Panc1 (cell line): Measurements from ENCODE around the gene MBD5. TPM values are rescaled to one million over a fixed set of nuclear protein-coding genes. Genes with fewer than 3 reads are reported as not detected.

ENCODE experiments used
- ATAC-seq: fragments of 200-7000 bp; cut with Tn5 transposase; 2 replicates; pipeline ENCODE4 v1.9.1; 2020; ENCODE audit warnings: mild to moderate bottlenecking, moderate library complexity
- BruUV-seq: library from RNA; stranded (reverse); fragments of 400-500 nt; replicated peaks from 2 replicates; lab custom pipeline; 2021; lab: Mats Ljungman, UMichigan
- CTCF ChIA-PET: fragments of 300-600 bp; sonication (Branson Sonifier 250); formaldehyde crosslinking; loops from one replicate; lab custom pipeline; 2022; ENCODE audit warnings: antibody characterized with exemption; lab: Charles Lee
- POLR2A ChIA-PET: fragments of 300-600 bp; sonication (Branson Sonifier 250); formaldehyde crosslinking; loops from one replicate; lab custom pipeline; 2022; ENCODE audit warnings: antibody characterized with exemption; lab: Charles Lee
- DNase-seq: peaks from one replicate; pipeline ENCODE4 v3.0.0-alpha.2; 2010; ENCODE audit warnings: low read depth, low spot score
- H3K27ac ChIP-seq: 2 replicates; pipeline ENCODE4 v1.5.1; 2011; ENCODE audit warnings: mild to moderate bottlenecking, low read length, inconsistent platforms
- H3K27me3 ChIP-seq: fragments of 200-500 bp; sonication (Bioruptor generic); 2 replicates; pipeline ENCODE4 v1.6.0; 2014; ENCODE audit warnings: low read length, inconsistent platforms; ENCODE audit not compliant: control insufficient read depth, insufficient read depth
- H3K36me3 ChIP-seq: fragments of 200-500 bp; sonication (Bioruptor generic); 2 replicates; pipeline ENCODE4 v1.5.1; 2014; ENCODE audit warnings: inconsistent platforms, mild to moderate bottlenecking, low read length, moderate library complexity; ENCODE audit not compliant: control insufficient read depth, insufficient read depth
- H3K4me1 ChIP-seq: 2 replicates; pipeline ENCODE4 v1.5.1; 2011; ENCODE audit warnings: inconsistent platforms, mild to moderate bottlenecking, low read length, moderate library complexity; ENCODE audit not compliant: control insufficient read depth, insufficient read depth
- H3K4me3 ChIP-seq, 2 experiments: 2 replicates each; pipeline ENCODE4 v1.5.1; 2011 to 2012; ENCODE audit warnings: low read depth in 2 of 2, low read length in 2 of 2, mild to moderate bottlenecking in 2 of 2, inconsistent platforms in 1 of 2, moderate library complexity in 1 of 2
- H3K9me3 ChIP-seq: fragments of 200-500 bp; sonication (Bioruptor generic); 2 replicates; pipeline ENCODE4 v1.5.1; 2014; ENCODE audit warnings: low read depth, mild to moderate bottlenecking, inconsistent platforms, low read length, moderate library complexity; ENCODE audit not compliant: control insufficient read depth, insufficient read depth
- CTCF ChIP-seq: fragments of 450-650 bp; IDR thresholded peaks from 2 replicates; pipeline ENCODE4 v1.5.1; 2017; ENCODE audit warnings: mild to moderate bottlenecking
- POLR2AphosphoS5 ChIP-seq: IDR thresholded peaks from 2 replicates; pipeline ENCODE4 v1.6.1; 2012; ENCODE audit warnings: mild to moderate bottlenecking, low read depth, low read length, moderate library complexity
- REST ChIP-seq, 2 experiments: IDR thresholded peaks; 2 replicates each; pipeline ENCODE4 v1.6.1; 2011 to 2012; ENCODE audit warnings: low read depth in 2 of 2, control low read depth in 1 of 2, low read length in 1 of 2, mild to moderate bottlenecking in 1 of 2, moderate library complexity in 1 of 2; ENCODE audit not compliant: insufficient read depth in 1 of 2
- SIN3A ChIP-seq: IDR thresholded peaks from 2 replicates; pipeline ENCODE4 v1.6.1; 2012; ENCODE audit warnings: low read depth, mild to moderate bottlenecking, low read length, moderate library complexity, borderline replicate concordance; ENCODE audit not compliant: insufficient read depth
- TCF7L2 ChIP-seq: IDR thresholded peaks from 2 replicates; pipeline ENCODE4 v1.6.1; 2011; ENCODE audit warnings: mild to moderate bottlenecking, low read depth, low read length, inconsistent platforms
- in situ Hi-C: cut with HindIII; loops from 2 replicates; pipeline ENCODE4 v1.10.0; 2016; ENCODE audit warnings: low sequenced_read_pairs, low pct_unique_long_range_greater_than_20kb
- intact Hi-C: fragments of 100-400 bp; cut with micrococcal nuclease; formaldehyde crosslinking; loops from one replicate; pipeline ENCODE4 v1.10.0; 2022; ENCODE audit not compliant: unreplicated experiment
- total RNA-seq: library from RNA; stranded (reverse); gene quantifications from one replicate; pipeline ENCODE4 v1.2.1, GENCODE V29; 2021; ENCODE audit not compliant: unreplicated experiment

Gene MBD5
- total RNA-seq, 1 experiment from 2014 or later: 40.2 TPM

GRCh38 chr2:148251993-148252392 lies 231.1 kb downstream of the MBD5 start:
- H3K4me3 ChIP-seq: no peak overlapping the region
- no TSS peak for BruUV-seq
- H3K9me3 ChIP-seq: no peaks in the 10 kb centered on the region
- H3K27ac ChIP-seq: no peak overlapping the region
- no peak for ATAC-seq
- POLR2A ChIA-PET: no interaction called here
- H3K27me3 ChIP-seq: no peaks in the 10 kb centered on the region
- no peaks in the 10 kb centered on the region for H3K4me1 ChIP-seq
- H3K36me3 ChIP-seq: no peaks in the 10 kb centered on the region
- in situ Hi-C loops: no loop called here
- CTCF ChIA-PET: no interaction called here
- TF ChIP-seq TCF7L2 (no peak), POLR2AphosphoS5 (no peak), REST (IDR thresholded peaks at IDR 0.05; ENCODE audit: insufficient read depth in 1 of 2, low read depth in 2 of 2, low read length in 1 of 2) (no peak), SIN3A (no peak), CTCF (no peak)
- DNase-seq: no peak
- intact Hi-C loops: no loop called here

GRCh38 chr2:148252646-148253045 lies 231.8 kb downstream of the MBD5 start:
- POLR2A ChIA-PET: no interaction called here
- no peaks in the 10 kb centered on the region for H3K27me3 ChIP-seq
- in situ Hi-C loops (no loop called here), intact Hi-C loops (no loop called here)
- CTCF ChIA-PET: no interaction called here
- H3K36me3 ChIP-seq: no peaks in the 10 kb centered on the region
- H3K4me3 ChIP-seq: no peak overlapping the region
- H3K9me3 ChIP-seq: no peaks in the 10 kb centered on the region
- no peak for ATAC-seq
- DNase-seq: no peak
- BruUV-seq: no TSS peak
- TF ChIP-seq TCF7L2 (no peak), SIN3A (no peak), CTCF (no peak), REST (IDR thresholded peaks at IDR 0.05; ENCODE audit: insufficient read depth in 1 of 2, low read depth in 2 of 2, low read length in 1 of 2) (no peak)
- H3K4me1 ChIP-seq: no peaks in the 10 kb centered on the region
- H3K27ac ChIP-seq: no peak overlapping the region
